Kidney (tissue), 14 donors: ENCODE results near the gene CYTL1. TPM values are rescaled to one million over a fixed set of nuclear protein-coding genes. Genes with fewer than 3 reads are reported as not detected.

Source experiments
- DNase-seq, 5 donors: peaks; one replicate each; pipeline ENCODE4 v3.0.0-alpha.2; 2013 to 2020
- FAIRE-seq: peaks from 2 replicates; lab custom pipeline; 2012; peaks lifted over from hg19 to GRCh38; lab: Jason Lieb, UNC
- H3K27ac ChIP-seq, 2 donors: one replicate each; pipeline ENCODE4 v1.7.0; 2013; ENCODE audit warnings: low read depth in 2 of 2, low read length in 2 of 2, inconsistent platforms in 1 of 2
- H3K27me3 ChIP-seq: one replicate; pipeline ENCODE4 v1.7.1; 2013; ENCODE audit warnings: low read length, inconsistent platforms; ENCODE audit not compliant: control insufficient read depth, insufficient read depth
- H3K36me3 ChIP-seq, 3 donors: one replicate each; pipeline versions ENCODE4 v1.7.0 to v1.7.1; 2013; ENCODE audit warnings: low read length in 3 of 3, control low read depth in 1 of 3, inconsistent platforms in 1 of 3; ENCODE audit not compliant: insufficient read depth in 3 of 3, control insufficient read depth in 2 of 3
- H3K4me1 ChIP-seq, 3 donors: one replicate each; pipeline versions ENCODE4 v1.7.0 to v1.7.1; 2013; ENCODE audit warnings: low read length in 3 of 3, inconsistent platforms in 1 of 3, low read depth in 1 of 3; ENCODE audit not compliant: control insufficient read depth in 2 of 3, insufficient read depth in 2 of 3
- H3K4me3 ChIP-seq, 3 donors: one replicate each; pipeline versions ENCODE4 v1.7.0 to v1.8.1; 2013; ENCODE audit warnings: low read length in 3 of 3, control low read depth in 1 of 3, inconsistent platforms in 1 of 3
- H3K9ac ChIP-seq, 3 donors: one replicate each; pipeline versions ENCODE4 v1.7.0 to v1.7.1; 2013; ENCODE audit warnings: low read length in 3 of 3, control low read depth in 1 of 3, inconsistent platforms in 1 of 3
- H3K9me3 ChIP-seq, 3 donors: one replicate each; pipeline versions ENCODE4 v1.7.0 to v1.7.1; 2013; ENCODE audit warnings: low read length in 3 of 3, control low read depth in 1 of 3, inconsistent platforms in 1 of 3; ENCODE audit not compliant: control insufficient read depth in 2 of 3, insufficient read depth in 1 of 3
- CTCF ChIP-seq: IDR thresholded peaks from 3 replicates; pipeline ENCODE4 v1.5.1; 2012; ENCODE audit warnings: mild to moderate bottlenecking, moderate library complexity, borderline replicate concordance; ENCODE audit not compliant: insufficient read depth; ENCODE audit errors: extremely low read depth
- intact Hi-C: fragments of 100-400 bp; cut with DNase I; formaldehyde crosslinking; loops from one replicate; pipeline ENCODE4 v1.11.1; 2022
- polyA plus RNA-seq: library from polyadenylated mRNA; stranded (reverse); fragments of 350-450 nt; fragmentation: Illumina TruSeq; extraction: RNeasy Lipid Tissue Mini Kit (QIAGEN cat#74804); gene quantifications from one replicate; pipeline ENCODE4 v1.2.3, GENCODE V29; 2014; ENCODE audit warnings: low read depth, low replicate concordance; ENCODE audit not compliant: insufficient read depth
- total RNA-seq: library from RNA; stranded (reverse); fragmentation: NEBNext Ultra II Directional; extraction: Animal tissue kit (Norgen Biotek cat#: 25700); gene quantifications from one replicate; pipeline ENCODE4 v1.2.1, GENCODE V29; 2021
- donor health status: control.
- donor health status: control.
- donor health status: control.
- donor health status: control.
- donor health status: control.
- donor health status: DM: yes; HTN: yes; CAD: no.
- donor health status: Normal renal cell carcinoma (clear cell type).

CYTL1 gene
- total and polyA plus RNA-seq, 2 donors from 2014 or later, result 1.7 TPM; not detected in 1

- DNase-seq (no peak), FAIRE-seq (no peak)
- H3K4me1 ChIP-seq, result no peaks in the 10 kb centered on the region
- intact Hi-C loops, result no loop called here
- H3K36me3 ChIP-seq, result no peaks in the 10 kb centered on the region
- no peak overlapping the region for H3K27ac ChIP-seq
- no peak overlapping the region for H3K9ac ChIP-seq
- H3K4me3 ChIP-seq, result no peak overlapping the region
- no peak for TF ChIP-seq CTCF
- no peaks in the 10 kb centered on the region for H3K27me3 ChIP-seq
- H3K9me3 ChIP-seq, result no peaks in the 10 kb centered on the region
Observed at GRCh38 chr4:5027346-5027745, 8.1 kb upstream of the CYTL1 start.

- H3K27ac ChIP-seq, result no peak overlapping the region
- no peak for TF ChIP-seq CTCF
- no peaks in the 10 kb centered on the region for H3K4me1 ChIP-seq
- H3K9me3 ChIP-seq, result no peaks in the 10 kb centered on the region
- no peak for DNase-seq
- H3K4me3 ChIP-seq, result no peak overlapping the region
- FAIRE-seq, result no peak
- intact Hi-C loops, result no loop called here
- H3K36me3 ChIP-seq, result no peaks in the 10 kb centered on the region
- H3K9ac ChIP-seq, result no peak overlapping the region
- no peaks in the 10 kb centered on the region for H3K27me3 ChIP-seq
Observed at GRCh38 chr4:5026371-5026770, 7.1 kb upstream of the CYTL1 start.

GRCh38 chr4:5024673-5025072, 5.4 kb upstream of the CYTL1 start:
- Histone ChIP-seq H3K36me3 (no peaks in the 10 kb centered on the region), H3K9me3 (no peaks in the 10 kb centered on the region), H3K4me3 (no peak overlapping the region), H3K27ac (no peak overlapping the region), H3K4me1 (no peaks in the 10 kb centered on the region), H3K27me3 (no peaks in the 10 kb centered on the region), H3K9ac (no peak overlapping the region)
- DNase-seq (no peak), FAIRE-seq (no peak)
- no peak for TF ChIP-seq CTCF
- intact Hi-C loops, result no loop called here

GRCh38 chr4:5021546-5021945, 2.3 kb upstream of the CYTL1 start:
- H3K36me3 ChIP-seq, result no peaks in the 10 kb centered on the region
- H3K4me1 ChIP-seq, result no peaks in the 10 kb centered on the region
- TF ChIP-seq CTCF, result no peak
- DNase-seq (no peak), FAIRE-seq (no peak)
- H3K9ac ChIP-seq, result no peak overlapping the region
- H3K4me3 ChIP-seq, result no peak overlapping the region
- H3K27me3 ChIP-seq, result no peaks in the 10 kb centered on the region
- intact Hi-C loops, result no loop called here
- no peaks in the 10 kb centered on the region for H3K9me3 ChIP-seq
- no peak overlapping the region for H3K27ac ChIP-seq
